Astrocyte of the cerebellum (primary cell): ENCODE results near the gene TBKBP1.

ENCODE experiments used
- DNase-seq: peaks from one replicate; pipeline ENCODE4 v3.0.0-alpha.2; 2011; ENCODE audit warnings: low read depth
- H3K4me3 ChIP-seq: 2 replicates; pipeline ENCODE4 v1.5.1; 2011; ENCODE audit warnings: mild to moderate bottlenecking, low read depth, low read length, moderate library complexity
- in situ Hi-C: cut with HindIII; loops from 2 replicates; pipeline ENCODE4 v1.10.0; 2017; ENCODE audit warnings: low sequenced_read_pairs
- TF ChIP-seq, protein P1 (sequence below): IDR thresholded peaks from 2 replicates; pipeline ENCODE4 v1.5.1; 2012; ENCODE audit warnings: low read length, low read depth, moderate library complexity, mild to moderate bottlenecking; ENCODE audit errors: missing control alignments

The TBKBP1 gene

GRCh38 chr17:47692895-47693730, 848 bp upstream of the TBKBP1 start:
- in situ Hi-C loops: no loop called here
- peak overlapping the region; percentile 68 for H3K4me3 ChIP-seq
- no peak for DNase-seq
- TF ChIP-seq, protein P1, sequence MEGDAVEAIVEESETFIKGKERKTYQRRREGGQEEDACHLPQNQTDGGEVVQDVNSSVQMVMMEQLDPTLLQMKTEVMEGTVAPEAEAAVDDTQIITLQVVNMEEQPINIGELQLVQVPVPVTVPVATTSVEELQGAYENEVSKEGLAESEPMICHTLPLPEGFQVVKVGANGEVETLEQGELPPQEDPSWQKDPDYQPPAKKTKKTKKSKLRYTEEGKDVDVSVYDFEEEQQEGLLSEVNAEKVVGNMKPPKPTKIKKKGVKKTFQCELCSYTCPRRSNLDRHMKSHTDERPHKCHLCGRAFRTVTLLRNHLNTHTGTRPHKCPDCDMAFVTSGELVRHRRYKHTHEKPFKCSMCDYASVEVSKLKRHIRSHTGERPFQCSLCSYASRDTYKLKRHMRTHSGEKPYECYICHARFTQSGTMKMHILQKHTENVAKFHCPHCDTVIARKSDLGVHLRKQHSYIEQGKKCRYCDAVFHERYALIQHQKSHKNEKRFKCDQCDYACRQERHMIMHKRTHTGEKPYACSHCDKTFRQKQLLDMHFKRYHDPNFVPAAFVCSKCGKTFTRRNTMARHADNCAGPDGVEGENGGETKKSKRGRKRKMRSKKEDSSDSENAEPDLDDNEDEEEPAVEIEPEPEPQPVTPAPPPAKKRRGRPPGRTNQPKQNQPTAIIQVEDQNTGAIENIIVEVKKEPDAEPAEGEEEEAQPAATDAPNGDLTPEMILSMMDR: no peak

GRCh38 chr17:47694581-47695428, 844 bp downstream of the TBKBP1 start:
- DNase-seq: no peak
- TF ChIP-seq, protein P1: no peak
- H3K4me3 ChIP-seq: peak overlapping the region; percentile 68
- in situ Hi-C loops: no loop called here

DNA sequence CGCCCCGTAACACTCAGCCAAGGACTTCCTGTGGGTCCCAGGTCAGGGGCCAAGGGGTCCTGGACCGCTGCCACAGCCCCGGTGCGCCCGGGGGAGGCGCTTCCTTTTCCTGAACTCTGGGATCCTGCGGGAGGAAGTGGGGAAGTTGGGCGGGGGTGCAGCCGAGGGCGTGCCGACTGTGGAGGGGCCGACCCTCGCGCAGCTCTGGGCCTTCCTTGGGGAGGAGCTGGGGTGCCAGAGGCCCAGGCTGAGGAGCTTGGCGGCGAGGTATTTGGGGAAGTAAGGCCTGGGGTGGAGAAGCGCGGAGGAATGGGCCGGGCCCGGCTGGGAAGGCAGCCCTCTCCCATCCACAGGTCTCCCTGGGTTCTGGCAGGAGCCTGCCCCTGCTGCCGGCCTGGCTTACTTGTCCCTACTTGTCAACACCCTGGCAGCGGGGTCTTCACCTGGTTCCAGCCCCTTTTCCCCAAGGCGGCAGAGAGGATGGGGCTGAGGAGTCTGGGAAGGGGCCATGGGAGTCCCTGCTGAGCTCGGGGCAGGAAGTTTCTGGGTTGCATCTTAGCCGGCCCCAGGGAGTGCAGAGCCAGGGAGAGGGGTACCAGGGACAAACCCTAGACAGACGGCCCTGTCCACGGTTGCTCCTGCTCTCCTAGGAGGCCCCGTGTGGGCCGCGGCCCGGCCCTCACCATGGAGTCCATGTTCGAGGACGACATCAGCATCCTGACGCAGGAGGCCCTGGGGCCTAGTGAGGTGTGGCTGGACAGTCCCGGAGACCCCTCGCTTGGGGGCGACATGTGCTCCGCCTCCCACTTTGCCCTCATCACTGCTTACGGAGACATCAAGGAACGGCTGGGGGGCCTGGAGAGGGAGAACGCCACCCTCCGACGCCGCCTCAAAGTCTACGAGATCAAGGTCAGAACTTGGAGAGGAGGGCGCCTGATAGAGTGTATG, 1.7 kb downstream of the TBKBP1 start:
- DNase-seq: no peak
- TF ChIP-seq, protein P1: no peak
- H3K4me3 ChIP-seq: peak overlapping the region; percentile 68
- in situ Hi-C loops: no loop called here

GRCh38 chr17:47696717-47697642, 3.0 kb downstream of the TBKBP1 start:
- no peak overlapping the region for H3K4me3 ChIP-seq
- TF ChIP-seq, protein P1: no peak
- in situ Hi-C loops: no loop called here
- DNase-seq: no peak

GRCh38 chr17:47697906-47698711, 4.1 kb downstream of the TBKBP1 start:
- in situ Hi-C loops: no loop called here
- no peak for DNase-seq
- no peak overlapping the region for H3K4me3 ChIP-seq
- TF ChIP-seq, protein P1: no peak
